Neural cell (in vitro differentiated cells): ENCODE data around the gene DYDC1.

Experiments
- EP300 ChIP-seq: fragments of 450-650 bp; conservative IDR thresholded peaks from 2 replicates; pipeline ENCODE4 v1.6.1; 2014; ENCODE audit warnings: antibody characterized with exemption, mild to moderate bottlenecking, moderate library complexity; ENCODE audit not compliant: poor library complexity, severe bottlenecking
- EZH2 ChIP-seq: fragments of 200-600, 300-800 bp; shearing (Covaris generic), sonication (generic); IDR thresholded peaks from 2 replicates; pipeline ENCODE4 v1.6.1; 2014; ENCODE audit warnings: antibody characterized with exemption, low read length, borderline replicate concordance, mild to moderate bottlenecking; ENCODE audit not compliant: insufficient read depth, poor library complexity, severe bottlenecking
- MXI1 ChIP-seq: fragments of 450-650 bp; conservative IDR thresholded peaks from 2 replicates; pipeline ENCODE4 v1.6.1; 2014; ENCODE audit warnings: antibody characterized with exemption, mild to moderate bottlenecking; ENCODE audit not compliant: poor library complexity, severe bottlenecking
- POLR2AphosphoS5 ChIP-seq: IDR thresholded peaks from 2 replicates; pipeline ENCODE4 v1.6.1; 2012
- RAD21 ChIP-seq: fragments of 450-650 bp; conservative IDR thresholded peaks from 2 replicates; pipeline ENCODE4 v1.6.1; 2014; ENCODE audit warnings: antibody characterized with exemption, mild to moderate bottlenecking, moderate library complexity
- SMC3 ChIP-seq: fragments of 450-650 bp; conservative IDR thresholded peaks from 2 replicates; pipeline ENCODE4 v1.6.1; 2014; ENCODE audit warnings: antibody characterized with exemption, mild to moderate bottlenecking, moderate library complexity; ENCODE audit not compliant: poor library complexity
- TAF1 ChIP-seq: IDR thresholded peaks from 2 replicates; pipeline ENCODE4 v1.6.1; 2012; ENCODE audit warnings: low read depth
- TF ChIP-seq, protein P1 (sequence below): fragments of 450-650 bp; IDR thresholded peaks from 2 replicates; pipeline ENCODE4 v1.5.1; 2014; ENCODE audit warnings: antibody characterized with exemption, mild to moderate bottlenecking, moderate library complexity; ENCODE audit not compliant: poor library complexity, severe bottlenecking
- TF ChIP-seq, protein P2 (sequence below): IDR thresholded peaks from 2 replicates; pipeline ENCODE4 v1.6.1; 2012; ENCODE audit warnings: borderline replicate concordance

DNA sequence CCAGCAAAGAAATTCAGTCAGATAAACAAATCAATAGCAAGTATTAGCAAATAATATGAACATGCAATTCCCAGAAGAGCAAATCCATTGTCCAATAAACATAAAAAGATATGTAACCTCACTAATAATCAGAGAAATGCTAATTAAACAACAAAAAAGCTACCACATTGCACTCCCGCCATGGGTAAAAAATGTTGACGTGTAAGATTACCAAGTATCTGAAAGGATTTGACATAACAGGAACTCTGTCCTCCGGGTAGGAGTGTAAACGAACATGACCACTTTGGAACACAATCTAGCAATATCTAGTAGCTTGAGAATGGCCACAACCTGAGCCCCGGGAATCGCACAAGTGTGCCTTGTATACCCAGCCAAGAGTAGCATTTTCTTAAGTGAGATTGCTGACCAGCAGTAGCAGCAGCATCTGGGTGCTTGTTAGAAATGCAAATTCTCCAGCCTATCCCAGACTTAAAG, 31.6 kb downstream of the DYDC1 start:
- TF ChIP-seq POLR2AphosphoS5: no peak
- TF ChIP-seq EZH2: no peak
- TF ChIP-seq, protein P1, sequence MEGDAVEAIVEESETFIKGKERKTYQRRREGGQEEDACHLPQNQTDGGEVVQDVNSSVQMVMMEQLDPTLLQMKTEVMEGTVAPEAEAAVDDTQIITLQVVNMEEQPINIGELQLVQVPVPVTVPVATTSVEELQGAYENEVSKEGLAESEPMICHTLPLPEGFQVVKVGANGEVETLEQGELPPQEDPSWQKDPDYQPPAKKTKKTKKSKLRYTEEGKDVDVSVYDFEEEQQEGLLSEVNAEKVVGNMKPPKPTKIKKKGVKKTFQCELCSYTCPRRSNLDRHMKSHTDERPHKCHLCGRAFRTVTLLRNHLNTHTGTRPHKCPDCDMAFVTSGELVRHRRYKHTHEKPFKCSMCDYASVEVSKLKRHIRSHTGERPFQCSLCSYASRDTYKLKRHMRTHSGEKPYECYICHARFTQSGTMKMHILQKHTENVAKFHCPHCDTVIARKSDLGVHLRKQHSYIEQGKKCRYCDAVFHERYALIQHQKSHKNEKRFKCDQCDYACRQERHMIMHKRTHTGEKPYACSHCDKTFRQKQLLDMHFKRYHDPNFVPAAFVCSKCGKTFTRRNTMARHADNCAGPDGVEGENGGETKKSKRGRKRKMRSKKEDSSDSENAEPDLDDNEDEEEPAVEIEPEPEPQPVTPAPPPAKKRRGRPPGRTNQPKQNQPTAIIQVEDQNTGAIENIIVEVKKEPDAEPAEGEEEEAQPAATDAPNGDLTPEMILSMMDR: no peak
- TF ChIP-seq RAD21: no peak
- TF ChIP-seq, protein P2, sequence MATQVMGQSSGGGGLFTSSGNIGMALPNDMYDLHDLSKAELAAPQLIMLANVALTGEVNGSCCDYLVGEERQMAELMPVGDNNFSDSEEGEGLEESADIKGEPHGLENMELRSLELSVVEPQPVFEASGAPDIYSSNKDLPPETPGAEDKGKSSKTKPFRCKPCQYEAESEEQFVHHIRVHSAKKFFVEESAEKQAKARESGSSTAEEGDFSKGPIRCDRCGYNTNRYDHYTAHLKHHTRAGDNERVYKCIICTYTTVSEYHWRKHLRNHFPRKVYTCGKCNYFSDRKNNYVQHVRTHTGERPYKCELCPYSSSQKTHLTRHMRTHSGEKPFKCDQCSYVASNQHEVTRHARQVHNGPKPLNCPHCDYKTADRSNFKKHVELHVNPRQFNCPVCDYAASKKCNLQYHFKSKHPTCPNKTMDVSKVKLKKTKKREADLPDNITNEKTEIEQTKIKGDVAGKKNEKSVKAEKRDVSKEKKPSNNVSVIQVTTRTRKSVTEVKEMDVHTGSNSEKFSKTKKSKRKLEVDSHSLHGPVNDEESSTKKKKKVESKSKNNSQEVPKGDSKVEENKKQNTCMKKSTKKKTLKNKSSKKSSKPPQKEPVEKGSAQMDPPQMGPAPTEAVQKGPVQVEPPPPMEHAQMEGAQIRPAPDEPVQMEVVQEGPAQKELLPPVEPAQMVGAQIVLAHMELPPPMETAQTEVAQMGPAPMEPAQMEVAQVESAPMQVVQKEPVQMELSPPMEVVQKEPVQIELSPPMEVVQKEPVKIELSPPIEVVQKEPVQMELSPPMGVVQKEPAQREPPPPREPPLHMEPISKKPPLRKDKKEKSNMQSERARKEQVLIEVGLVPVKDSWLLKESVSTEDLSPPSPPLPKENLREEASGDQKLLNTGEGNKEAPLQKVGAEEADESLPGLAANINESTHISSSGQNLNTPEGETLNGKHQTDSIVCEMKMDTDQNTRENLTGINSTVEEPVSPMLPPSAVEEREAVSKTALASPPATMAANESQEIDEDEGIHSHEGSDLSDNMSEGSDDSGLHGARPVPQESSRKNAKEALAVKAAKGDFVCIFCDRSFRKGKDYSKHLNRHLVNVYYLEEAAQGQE: no peak
- TF ChIP-seq TAF1: no peak
- no peak for TF ChIP-seq SMC3
- TF ChIP-seq MXI1: no peak
- no peak for TF ChIP-seq EP300
